SJCRH30 (cell line): Measurements from ENCODE around the gene CMTM5. TPM values are rescaled to one million over a fixed set of nuclear protein-coding genes. Genes with fewer than 3 reads are reported as not detected.
A peak's percentile ranks its signal among the peaks of the same experiment; 100 is the strongest.

Experiments used
- DNase-seq, 2 experiments: peaks; one replicate each; pipeline ENCODE4 v3.0.0-alpha.2; 2015 to 2020
- H3K27ac ChIP-seq: fragments of 250-450 bp; sonication (Bioruptor Pico); 2 replicates; pipeline ENCODE4 v1.5.1; 2020; ENCODE audit warnings: mild to moderate bottlenecking, moderate library complexity
- H3K27me3 ChIP-seq: fragments of 250-450 bp; sonication (Bioruptor Pico); 2 replicates; pipeline ENCODE4 v1.5.1; 2020; ENCODE audit warnings: mild to moderate bottlenecking, moderate library complexity
- H3K36me3 ChIP-seq: fragments of 250-450 bp; sonication (Bioruptor Pico); 2 replicates; pipeline ENCODE4 v1.5.1; 2020; ENCODE audit warnings: mild to moderate bottlenecking, moderate library complexity
- H3K4me1 ChIP-seq: fragments of 250-450 bp; sonication (Bioruptor Pico); 2 replicates; pipeline ENCODE4 v1.5.1; 2020; ENCODE audit warnings: mild to moderate bottlenecking, moderate library complexity
- H3K4me3 ChIP-seq: fragments of 250-450 bp; sonication (Bioruptor Pico); 2 replicates; pipeline ENCODE4 v1.5.1; 2020; ENCODE audit warnings: mild to moderate bottlenecking, moderate library complexity
- H3K9me3 ChIP-seq: fragments of 250-450 bp; sonication (Bioruptor Pico); replicated peaks from 2 replicates; pipeline ENCODE4 v1.5.1; 2020; ENCODE audit warnings: mild to moderate bottlenecking, moderate library complexity
- total RNA-seq: library from RNA; depleted of rRNA; stranded (reverse); fragments of >200 nt; shearing (Covaris generic); gene quantifications from 2 replicates; pipeline ENCODE4 v1.2.3, GENCODE V29; 2014; rRNA removed

Gene CMTM5
- 0.32 and 0.46 TPM in 2 replicates for total RNA-seq

GRCh38 chr14:23376482-23377197, at the start of gene CMTM5:
CMTM5 (plus strand) TSS chr14:23377046; CDS start chr14:23377252, 206 bp downstream.
- Histone ChIP-seq H3K4me1 (no peaks in the 10 kb centered on the region), H3K4me3 (no peak within 1 kb of the TSS), H3K27me3 (peaks cover 2% of the 10 kb centered on the region), H3K36me3 (no peaks in the 10 kb centered on the region), H3K27ac (no peak within 1 kb of the TSS), H3K9me3 (no peaks in the 10 kb centered on the region)
- peak; percentile 19 to 53 for DNase-seq

GRCh38 chr14:23327947-23328744, 48.7 kb upstream of the CMTM5 start:
- peak; percentile 67 to 91 for DNase-seq
- Histone ChIP-seq H3K27ac (no peak overlapping the region), H3K4me1 (no peaks in the 10 kb centered on the region), H3K9me3 (no peaks in the 10 kb centered on the region), H3K4me3 (no peak overlapping the region), H3K27me3 (peaks cover 8% of the 10 kb centered on the region; the same call in 1 of the 2 replicates), H3K36me3 (peaks cover 19% of the 10 kb centered on the region)

GRCh38 chr14:23335623-23336022, 41.2 kb upstream of the CMTM5 start:
- H3K27me3 ChIP-seq = 0 out of 2 replicates have a peak, but pooled peaks cover 2% of the 10 kb centered on the region
- no peak for DNase-seq
- H3K4me3 ChIP-seq = no peak overlapping the region
- no peaks in the 10 kb centered on the region for H3K4me1 ChIP-seq
- no peaks in the 10 kb centered on the region for H3K36me3 ChIP-seq
- H3K9me3 ChIP-seq = peaks cover 14% of the 10 kb centered on the region
- H3K27ac ChIP-seq = no peak overlapping the region

GRCh38 chr14:23339506-23340268, 37.2 kb upstream of the CMTM5 start:
- no peak for DNase-seq
- 0 out of 2 replicates have a peak, but pooled peaks cover 3% of the 10 kb centered on the region for H3K27me3 ChIP-seq

GRCh38 chr14:23344481-23344880, 32.4 kb upstream of the CMTM5 start:
- Histone ChIP-seq H3K4me1 (no peaks in the 10 kb centered on the region), H3K36me3 (no peaks in the 10 kb centered on the region), H3K4me3 (no peak overlapping the region), H3K27ac (no peak overlapping the region), H3K9me3 (peaks cover 4% of the 10 kb centered on the region), H3K27me3 (0 out of 2 replicates have a peak, but pooled peaks cover 3% of the 10 kb centered on the region)
- DNase-seq = no peak

More at GRCh38 chr14:23339506-23340268, 37.2 kb upstream of the CMTM5 start:
- no peaks in the 10 kb centered on the region for H3K4me1 ChIP-seq
- H3K4me3 ChIP-seq = no peak overlapping the region
- no peak overlapping the region for H3K27ac ChIP-seq
- peaks cover 14% of the 10 kb centered on the region for H3K9me3 ChIP-seq
- H3K36me3 ChIP-seq = no peaks in the 10 kb centered on the region

GRCh38 chr14:23345987-23346692, 30.7 kb upstream of the CMTM5 start:
- H3K9me3 ChIP-seq = no peaks in the 10 kb centered on the region
- H3K27ac ChIP-seq = no peak overlapping the region
- 0 out of 2 replicates have a peak, but pooled peaks cover 3% of the 10 kb centered on the region for H3K27me3 ChIP-seq
- H3K36me3 ChIP-seq = no peaks in the 10 kb centered on the region
- H3K4me3 ChIP-seq = no peak overlapping the region
- no peak for DNase-seq
- H3K4me1 ChIP-seq = no peaks in the 10 kb centered on the region

- no peak overlapping the region for H3K4me3 ChIP-seq
- H3K36me3 ChIP-seq = no peaks in the 10 kb centered on the region
- H3K27me3 ChIP-seq = 0 out of 2 replicates have a peak, but pooled peaks cover 3% of the 10 kb centered on the region
- no peak for DNase-seq
- no peaks in the 10 kb centered on the region for H3K4me1 ChIP-seq
- no peak overlapping the region for H3K27ac ChIP-seq
- no peaks in the 10 kb centered on the region for H3K9me3 ChIP-seq
Observed at GRCh38 chr14:23346693-23347405, 30.0 kb upstream of the CMTM5 start.

- H3K27me3 ChIP-seq = 0 out of 2 replicates have a peak, but pooled peaks cover 3% of the 10 kb centered on the region
- H3K9me3 ChIP-seq = no peaks in the 10 kb centered on the region
Observed at GRCh38 chr14:23347406-23348296, 29.2 kb upstream of the CMTM5 start.

GRCh38 chr14:23348297-23348655, 28.6 kb upstream of the CMTM5 start:
- no peaks in the 10 kb centered on the region for H3K36me3 ChIP-seq
- H3K27me3 ChIP-seq = 0 out of 2 replicates have a peak, but pooled peaks cover 3% of the 10 kb centered on the region
- no peaks in the 10 kb centered on the region for H3K9me3 ChIP-seq
- H3K27ac ChIP-seq = no peak overlapping the region
- H3K4me1 ChIP-seq = 0 out of 2 replicates have a peak, but pooled peaks cover 3% of the 10 kb centered on the region
- no peak overlapping the region for H3K4me3 ChIP-seq
- DNase-seq = no peak

More at GRCh38 chr14:23347406-23348296, 29.2 kb upstream of the CMTM5 start:
- no peaks in the 10 kb centered on the region for H3K4me1 ChIP-seq
- H3K36me3 ChIP-seq = no peaks in the 10 kb centered on the region
- DNase-seq = no peak
- no peak overlapping the region for H3K4me3 ChIP-seq
- no peak overlapping the region for H3K27ac ChIP-seq

GRCh38 chr14:23349156-23349845, 27.5 kb upstream of the CMTM5 start:
- Histone ChIP-seq H3K36me3 (no peaks in the 10 kb centered on the region), H3K27me3 (0 out of 2 replicates have a peak, but pooled peaks cover 2% of the 10 kb centered on the region), H3K4me3 (no peak overlapping the region), H3K9me3 (no peaks in the 10 kb centered on the region), H3K4me1 (0 out of 2 replicates have a peak, but pooled peaks cover 3% of the 10 kb centered on the region), H3K27ac (no peak overlapping the region)
- DNase-seq = no peak

GRCh38 chr14:23351681-23352505, 25.0 kb upstream of the CMTM5 start:
- peak overlapping the region; percentile 58 for H3K4me3 ChIP-seq
- DNase-seq = peak in 1 of 2 experiments; percentile 29
- H3K4me1 ChIP-seq = 0 out of 2 replicates have a peak, but pooled peaks cover 3% of the 10 kb centered on the region
- H3K36me3 ChIP-seq = no peaks in the 10 kb centered on the region; the same call in 1 of the 2 replicates
- H3K27me3 ChIP-seq = no peaks in the 10 kb centered on the region
- no peak overlapping the region for H3K27ac ChIP-seq
- no peaks in the 10 kb centered on the region for H3K9me3 ChIP-seq
